Endothelial cell of umbilical vein (primary cell): ENCODE data around the gene DNHD1. TPM values are rescaled to one million over a fixed set of nuclear protein-coding genes. Genes with fewer than 3 reads are reported as not detected.

Experiments used
- BruUV-seq: library from RNA; stranded (reverse); fragments of 400-500 nt; replicated peaks from 2 replicates; lab custom pipeline; 2021; lab: Mats Ljungman, UMichigan
- CTCF ChIA-PET: fragments of 300-600, 350-600 bp; sonication (Branson Sonifier 250); formaldehyde crosslinking; loops from one replicate; lab custom pipeline; 2021; ENCODE audit warnings: antibody characterized with exemption, inconsistent platforms; lab: Charles Lee
- POLR2A ChIA-PET: fragments of 300-600, 350-600 bp; sonication (Branson Sonifier 250); formaldehyde crosslinking; loops from one replicate; lab custom pipeline; 2021; ENCODE audit warnings: antibody characterized with exemption, inconsistent platforms; lab: Charles Lee
- DNase-seq: peaks from one replicate; pipeline ENCODE4 v3.0.0-alpha.2; 2011; ENCODE audit warnings: low read depth, low spot score
- FAIRE-seq: peaks from 2 replicates; lab custom pipeline; 2011; peaks lifted over from hg19 to GRCh38; lab: Jason Lieb, UNC
- H2AFZ ChIP-seq: 2 replicates; pipeline ENCODE4 v1.6.0; 2012; ENCODE audit warnings: low read depth, low read length, control low read depth, inconsistent platforms
- H3K27ac ChIP-seq: 2 replicates; pipeline ENCODE4 v1.5.1; 2011; ENCODE audit warnings: low read depth, mild to moderate bottlenecking, control low read depth, low read length, moderate library complexity; ENCODE audit not compliant: insufficient read depth
- H3K27me3 ChIP-seq, 2 experiments: 2 replicates each; pipeline versions ENCODE4 v1.6.0 to v1.6.1; 2011; ENCODE audit warnings: low read length in 2 of 2, mixed read lengths in 1 of 2; ENCODE audit not compliant: control insufficient read depth in 2 of 2, insufficient read depth in 2 of 2
- H3K36me3 ChIP-seq, 2 experiments: 2 replicates in 1 of 2; 3 replicates in 1 of 2; pipeline ENCODE4 v1.5.1; 2011; ENCODE audit warnings: low read length in 2 of 2, mild to moderate bottlenecking in 1 of 2, moderate library complexity in 1 of 2; ENCODE audit not compliant: control insufficient read depth in 2 of 2, insufficient read depth in 2 of 2; ENCODE audit errors: extremely low read depth in 1 of 2
- H3K4me1 ChIP-seq: 3 replicates; pipeline ENCODE4 v1.5.1; 2011; ENCODE audit warnings: mild to moderate bottlenecking, low read length; ENCODE audit not compliant: control insufficient read depth, insufficient read depth; ENCODE audit errors: extremely low read depth
- H3K4me2 ChIP-seq: 2 replicates; pipeline ENCODE4 v1.6.1; 2011; ENCODE audit warnings: low read length, control low read depth, mixed read lengths; ENCODE audit not compliant: insufficient read depth
- H3K4me3 ChIP-seq, 3 experiments: fragments of 200-600 bp in 1 of 3; sonication (generic), shearing (Covaris generic) in 1 of 3; replicated peaks in 1 of 3; 2 replicates each; pipeline ENCODE4 v1.5.1; 2011 to 2016; ENCODE audit warnings: control low read depth in 3 of 3, low read length in 3 of 3, mild to moderate bottlenecking in 2 of 3, inconsistent platforms in 1 of 3, low read depth in 1 of 3, moderate library complexity in 1 of 3; ENCODE audit not compliant: insufficient read depth in 1 of 3
- H3K79me2 ChIP-seq: 2 replicates; pipeline ENCODE4 v1.6.0; 2012; ENCODE audit warnings: low read length, inconsistent platforms; ENCODE audit not compliant: control insufficient read depth, insufficient read depth
- H3K9ac ChIP-seq: replicated peaks from 2 replicates; pipeline ENCODE3; 2011; ENCODE audit warnings: low read length, control low read depth; ENCODE audit not compliant: insufficient read depth; ENCODE audit errors: extremely low read depth
- H3K9me1 ChIP-seq: replicated peaks from 3 replicates; pipeline ENCODE4 v1.6.0; 2011; ENCODE audit warnings: mild to moderate bottlenecking, low read length; ENCODE audit not compliant: control insufficient read depth, insufficient read depth; ENCODE audit errors: extremely low read depth
- H3K9me3 ChIP-seq: replicated peaks from 2 replicates; pipeline ENCODE4 v1.5.1; 2012; ENCODE audit warnings: low read length, inconsistent platforms; ENCODE audit not compliant: control insufficient read depth, insufficient read depth
- H4K20me1 ChIP-seq: replicated peaks from 2 replicates; pipeline ENCODE3; 2011; ENCODE audit warnings: mild to moderate bottlenecking, low read length; ENCODE audit not compliant: control insufficient read depth, insufficient read depth; ENCODE audit errors: extremely low read depth
- CTCF ChIP-seq, 2 donors: IDR thresholded peaks; 1 replicate in 1 of 2; 2 replicates in 1 of 2; pipeline ENCODE4 v1.5.1; 2011; ENCODE audit warnings: low read length in 2 of 2, mild to moderate bottlenecking in 2 of 2, moderate library complexity in 2 of 2, control low read depth in 1 of 2, inconsistent platforms in 1 of 2, low read depth in 1 of 2; ENCODE audit not compliant: insufficient read depth in 1 of 2; ENCODE audit errors: extremely low read depth in 1 of 2
- EZH2 ChIP-seq: IDR thresholded peaks from 2 replicates; pipeline ENCODE4 v1.6.1; 2012; ENCODE audit warnings: borderline replicate concordance, low read depth, mild to moderate bottlenecking, moderate library complexity, low read length, inconsistent platforms; ENCODE audit not compliant: severe bottlenecking
- FOS ChIP-seq: IDR thresholded peaks from 2 replicates; pipeline ENCODE4 v1.6.1; 2011; ENCODE audit warnings: mild to moderate bottlenecking, low read length, moderate library complexity, borderline replicate concordance; ENCODE audit not compliant: insufficient read depth
- GATA2 ChIP-seq: IDR thresholded peaks from 2 replicates; pipeline ENCODE4 v1.7.0; 2011; ENCODE audit warnings: low read depth, mild to moderate bottlenecking, moderate library complexity, mixed read lengths, low read length; ENCODE audit not compliant: insufficient read length, insufficient read depth
- JUN ChIP-seq: IDR thresholded peaks from 2 replicates; pipeline ENCODE4 v1.6.1; 2011; ENCODE audit warnings: borderline replicate concordance, low read depth; ENCODE audit not compliant: insufficient read length, insufficient read depth
- MAX ChIP-seq: IDR thresholded peaks from 2 replicates; pipeline ENCODE4 v1.6.1; 2011; ENCODE audit not compliant: insufficient read depth, insufficient read length
- MYC ChIP-seq: IDR thresholded peaks from one replicate; pipeline ENCODE4 v1.6.1; 2011; ENCODE audit warnings: mild to moderate bottlenecking, low read depth, low read length
- POLR2A ChIP-seq: IDR thresholded peaks from 2 replicates; pipeline ENCODE4 v1.6.1; 2012; ENCODE audit warnings: low read depth, mild to moderate bottlenecking, control low read depth, low read length
- POLR2AphosphoS5 ChIP-seq: IDR thresholded peaks from 2 replicates; pipeline ENCODE4 v1.6.1; 2012; ENCODE audit warnings: low read depth, mild to moderate bottlenecking, control low read depth, low read length, moderate library complexity; ENCODE audit not compliant: insufficient read depth
- dilution Hi-C: fragments of 300-500 bp; cut with MboI; formaldehyde crosslinking; loops from one replicate; pipeline ENCODE4 v1.15.0; 2019; ENCODE audit warnings: low sequenced_read_pairs; ENCODE audit not compliant: extremely low pct_ligation_motif_present
- intact Hi-C: fragments of 100-400 bp; cut with micrococcal nuclease; formaldehyde crosslinking; loops from one replicate; pipeline ENCODE4 v1.10.0; 2022
- polyA plus RNA-seq, 4 experiments: library from polyadenylated mRNA; depleted of rRNA in 3 of 4; stranded (reverse) in 3 of 4; unstranded in 1 of 4; fragments of >200 nt; gene quantifications; 2 replicates each; pipeline versions ENCODE4 v1.2.1 to v1.2.3, GENCODE V29; 2011 to 2012; ENCODE audit warnings: missing spikeins in 1 of 4
- total RNA-seq: library from RNA; stranded (reverse); gene quantifications from 2 replicates; pipeline ENCODE4 v1.2.3, GENCODE V29; 2021

DNHD1 gene
- total and polyA plus RNA-seq, 2 donors (not counting 3 experiments of a cell fraction or from before 2014, with no cell fraction given), result 3.7 to 8.6 TPM

GRCh38 chr11:6561288-6561687, 64.2 kb downstream of the DNHD1 start:
- POLR2A ChIA-PET, result no interaction called here
- Histone ChIP-seq H4K20me1 (no peaks in the 10 kb centered on the region), H3K79me2 (no peaks in the 10 kb centered on the region), H2AFZ (no peak overlapping the region), H3K4me2 (no peak overlapping the region), H3K27me3 (no peaks in the 10 kb centered on the region), H3K9ac (no peak overlapping the region), H3K4me1 (no peaks in the 10 kb centered on the region), H3K36me3 (no peaks in the 10 kb centered on the region), H3K9me1 (no peaks in the 10 kb centered on the region), H3K4me3 (no peak overlapping the region), H3K9me3 (no peaks in the 10 kb centered on the region), H3K27ac (no peak overlapping the region)
- BruUV-seq, result no TSS peak
- CTCF ChIA-PET, result interaction anchor here (3.1 kb wide), 1 partner anchor 30 kb away, joined by 17 read pairs; no protein-coding TSS in a partner anchor
- FAIRE-seq (no peak), DNase-seq (no peak)
- intact Hi-C loops (no loop called here), dilution Hi-C loops (no loop called here)
- no peak for TF ChIP-seq POLR2AphosphoS5
- no peak for TF ChIP-seq FOS
- TF ChIP-seq MYC, result no peak
- no peak for TF ChIP-seq EZH2
- no peak for TF ChIP-seq JUN
- TF ChIP-seq CTCF (IDR thresholded peaks at IDR 0.05; ENCODE audit: extremely low read depth in 1 of 2, insufficient read depth in 1 of 2, low read depth in 1 of 2, low read length in 2 of 2), result no peak
- TF ChIP-seq MAX, result no peak
- TF ChIP-seq POLR2A, result no peak
- no peak for TF ChIP-seq GATA2
